DOHH2 (cell line): Measurements from ENCODE around the gene CFAP43.

ENCODE experiments used
- CTCF ChIP-seq: fragments of 200-600 bp; sonication (generic); IDR thresholded peaks from one replicate; pipeline ENCODE4 v1.5.1; 2014; ENCODE audit warnings: antibody characterized with exemption, mild to moderate bottlenecking, low read depth, low read length; ENCODE audit not compliant: poor library complexity, severe bottlenecking
- EZH2phosphoT487 ChIP-seq: fragments of 200-600 bp; sonication (generic); IDR thresholded peaks from 2 replicates; pipeline ENCODE4 v1.6.1; 2017; ENCODE audit warnings: borderline replicate concordance, mild to moderate bottlenecking, antibody characterized with exemption, low read length, moderate library complexity, mixed read lengths

DNA sequence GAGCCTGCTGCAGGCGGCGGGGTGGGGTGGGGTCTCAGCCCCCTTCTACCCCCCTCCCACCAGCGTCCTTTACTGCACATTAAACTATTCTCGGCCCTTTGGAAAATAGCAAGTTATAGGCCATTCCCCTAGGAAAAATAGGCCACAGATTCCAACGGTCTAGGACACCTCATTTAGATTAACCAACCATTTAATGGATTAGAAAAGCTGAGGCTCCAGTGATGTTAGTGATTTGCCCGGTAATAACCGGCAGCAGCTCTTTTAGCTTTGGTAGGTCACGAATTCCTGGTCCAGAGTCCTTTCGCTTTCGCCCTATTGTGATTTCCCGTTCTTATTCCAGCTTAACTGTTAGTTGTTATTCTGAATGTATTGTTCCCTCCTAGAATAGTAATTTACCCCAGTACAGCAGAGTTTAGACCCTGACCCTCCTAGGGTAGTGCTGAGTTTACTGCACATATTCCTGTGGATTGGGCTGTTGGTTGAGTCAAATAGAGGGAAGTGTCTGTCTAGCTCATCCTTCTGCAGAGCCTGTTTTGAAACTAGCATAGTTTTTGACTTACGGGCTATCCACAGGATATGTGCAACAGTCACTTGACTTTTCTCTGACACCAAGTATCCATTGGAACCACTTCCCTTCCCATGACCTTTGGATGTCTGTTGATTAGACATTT is 23.3 kb upstream of the CFAP43 start:
- TF ChIP-seq CTCF: no peak
- no peak for TF ChIP-seq EZH2phosphoT487
